ENCODE data around the gene PRKN.

GRCh38 chr6:162705736-162706135, 21.8 kb downstream of the PRKN start:
- TF ChIP-seq EZH2phosphoT487 (IDR thresholded peaks at IDR 0.05; ENCODE audit: low read depth) = no peak
- TF ChIP-seq CTCF (IDR thresholded peaks at IDR 0.05; ENCODE audit: low read depth, low read length) = no peak

All from OCI-LY3 (cell line).